ENCODE results near the gene AZIN2. TPM values are rescaled to one million over a fixed set of nuclear protein-coding genes. Genes with fewer than 3 reads are reported as not detected.
A peak's percentile ranks its signal among the peaks of the same experiment; 100 is the strongest.

AZIN2 gene
- total RNA-seq, 1 donor from 2014 or later: 0.98 TPM

GRCh38 chr1:33110477-33110876 is 29.5 kb downstream of the AZIN2 start:
- H3K4me3 ChIP-seq (ENCODE audit: low read depth, low read length): no peak overlapping the region
- no peak for TF ChIP-seq CTCF (conservative IDR thresholded peaks at IDR 0.05; ENCODE audit: low read depth, low read length)
- no peak for DNase-seq (ENCODE audit: low read depth)

- H3K4me3 ChIP-seq (ENCODE audit: low read depth, low read length): no peak overlapping the region
- peak; percentile 57 for TF ChIP-seq CTCF (conservative IDR thresholded peaks at IDR 0.05; ENCODE audit: low read depth, low read length)
- no peak for DNase-seq (ENCODE audit: low read depth)
These were observed 31.0 kb downstream of the AZIN2 start for GRCh38 chr1:33111965-33112364.

GRCh38 chr1:33117440-33118085 is 36.6 kb downstream of the AZIN2 start:
- no peak for DNase-seq (ENCODE audit: low read depth)
- TF ChIP-seq CTCF (conservative IDR thresholded peaks at IDR 0.05; ENCODE audit: low read depth, low read length): no peak
- H3K4me3 ChIP-seq (ENCODE audit: low read depth, low read length): no peak overlapping the region

GRCh38 chr1:33118274-33118673 is 37.3 kb downstream of the AZIN2 start:
- DNase-seq (ENCODE audit: low read depth): no peak
- H3K4me3 ChIP-seq (ENCODE audit: low read depth, low read length): no peak overlapping the region
- no peak for TF ChIP-seq CTCF (conservative IDR thresholded peaks at IDR 0.05; ENCODE audit: low read depth, low read length)

GRCh38 chr1:33119050-33119449 is 38.1 kb downstream of the AZIN2 start:
- no peak overlapping the region for H3K4me3 ChIP-seq (ENCODE audit: low read depth, low read length)
- no peak for TF ChIP-seq CTCF (conservative IDR thresholded peaks at IDR 0.05; ENCODE audit: low read depth, low read length)

GRCh38 chr1:33119532-33120217 is 38.7 kb downstream of the AZIN2 start:
- TF ChIP-seq CTCF (conservative IDR thresholded peaks at IDR 0.05; ENCODE audit: low read depth, low read length): no peak
- H3K4me3 ChIP-seq (ENCODE audit: low read depth, low read length): no peak overlapping the region
- DNase-seq (ENCODE audit: low read depth): no peak

More at GRCh38 chr1:33119050-33119449, 38.1 kb downstream of the AZIN2 start:
- no peak for DNase-seq (ENCODE audit: low read depth)

All from epithelial cell of proximal tubule (primary cell).